HEK293 (cell line): Measurements from ENCODE around the gene NOPCHAP1.

ENCODE experiments used
- CTCF ChIA-PET: fragments of 350-600 bp; formaldehyde crosslinking; extraction: SDS; loops from one replicate; lab custom pipeline; 2021; ENCODE audit warnings: antibody characterized with exemption; lab: Yijun Ruan, JAX
- POLR2A ChIA-PET: fragments of 300-600 bp; formaldehyde crosslinking; extraction: SDS; loops from one replicate; lab custom pipeline; 2020; ENCODE audit warnings: antibody characterized with exemption, inconsistent platforms; lab: Yijun Ruan, JAX
- H3K27ac ChIP-seq: fragments of 200-500 bp; sonication (Bioruptor generic); 2 replicates; pipeline ENCODE4 v1.5.1; 2014; ENCODE audit warnings: low read depth, low read length, control low read depth, inconsistent platforms; ENCODE audit errors: extremely low read depth
- H3K36me3 ChIP-seq, 2 experiments: fragments of 200-500 bp in 1 of 2; sonication (Bioruptor generic) in 1 of 2; 1 replicate in 1 of 2; 2 replicates in 1 of 2; pipeline ENCODE4 v1.5.1; 2014 to 2017; ENCODE audit warnings: inconsistent platforms in 2 of 2, low read length in 2 of 2; ENCODE audit not compliant: control insufficient read depth in 2 of 2, insufficient read depth in 1 of 2
- H3K4me1 ChIP-seq: fragments of 200-500 bp; sonication (Bioruptor generic); 2 replicates; pipeline ENCODE4 v1.5.1; 2014; ENCODE audit warnings: mild to moderate bottlenecking, low read length, inconsistent platforms; ENCODE audit not compliant: control insufficient read depth, insufficient read depth
- H3K4me3 ChIP-seq: 2 replicates; pipeline ENCODE4 v1.5.1; 2011; ENCODE audit warnings: low read depth, mild to moderate bottlenecking, control low read depth, low read length, moderate library complexity
- H3K9me3 ChIP-seq: fragments of 200-500 bp; sonication (Bioruptor generic); 2 replicates; pipeline ENCODE4 v1.5.1; 2014; ENCODE audit warnings: low read depth, low read length, inconsistent platforms; ENCODE audit not compliant: control insufficient read depth, insufficient read depth
- AEBP2 ChIP-seq: fragments of 450-650 bp; formaldehyde crosslinking; IDR thresholded peaks from 2 replicates; pipeline ENCODE4 v1.5.1; 2016; ENCODE audit warnings: missing biosample characterization, missing genetic modification characterization, borderline replicate concordance
- GLIS2 ChIP-seq: fragments of 450-650 bp; formaldehyde crosslinking; IDR thresholded peaks from 2 replicates; pipeline ENCODE4 v1.5.1; 2016; ENCODE audit warnings: missing biosample characterization, missing genetic modification characterization
- HIC1 ChIP-seq: fragments of 450-650 bp; formaldehyde crosslinking; IDR thresholded peaks from 2 replicates; pipeline ENCODE4 v1.5.1; 2016; ENCODE audit warnings: missing biosample characterization, missing genetic modification characterization
- PRDM1 ChIP-seq: fragments of 450-650 bp; formaldehyde crosslinking; IDR thresholded peaks from 2 replicates; pipeline ENCODE4; 2016; ENCODE audit warnings: missing biosample characterization, missing genetic modification characterization
- PRDM10 ChIP-seq: fragments of 450-650 bp; formaldehyde crosslinking; IDR thresholded peaks from 2 replicates; pipeline ENCODE4 v1.5.1; 2016; ENCODE audit warnings: missing biosample characterization, missing genetic modification characterization
- SALL2 ChIP-seq: fragments of 450-650 bp; formaldehyde crosslinking; IDR thresholded peaks from 2 replicates; pipeline ENCODE4 v1.5.0; 2017; ENCODE audit warnings: missing biosample characterization, mild to moderate bottlenecking, missing genetic modification characterization, borderline replicate concordance
- SP3 ChIP-seq: fragments of 450-650 bp; formaldehyde crosslinking; IDR thresholded peaks from 2 replicates; pipeline ENCODE4 v1.5.1; 2016; ENCODE audit warnings: missing biosample characterization, missing genetic modification characterization
- WT1 ChIP-seq: fragments of 450-650 bp; formaldehyde crosslinking; IDR thresholded peaks from 2 replicates; pipeline ENCODE4 v1.5.1; 2016; ENCODE audit warnings: missing biosample characterization, missing genetic modification characterization
- YY1 ChIP-seq: fragments of 450-650 bp; formaldehyde crosslinking; IDR thresholded peaks from 2 replicates; pipeline ENCODE4 v1.5.1; 2018; ENCODE audit warnings: missing biosample characterization, missing genetic modification characterization
- ZBTB11 ChIP-seq: fragments of 450-650 bp; formaldehyde crosslinking; conservative IDR thresholded peaks from 2 replicates; pipeline ENCODE4 v1.5.1; 2016; ENCODE audit warnings: low read depth, missing biosample characterization, missing genetic modification characterization
- ZBTB20 ChIP-seq: fragments of 450-650 bp; formaldehyde crosslinking; IDR thresholded peaks from 2 replicates; pipeline ENCODE4 v1.5.1; 2016; ENCODE audit warnings: missing biosample characterization, missing genetic modification characterization
- ZBTB26 ChIP-seq: fragments of 450-650 bp; formaldehyde crosslinking; optimal IDR thresholded peaks from 2 replicates; pipeline ENCODE3; 2016; ENCODE audit warnings: missing biosample characterization, mild to moderate bottlenecking, missing genetic modification characterization
- ZNF112 ChIP-seq: fragments of 450-650 bp; formaldehyde crosslinking; IDR thresholded peaks from 2 replicates; pipeline ENCODE4 v1.5.0; 2017; ENCODE audit warnings: missing biosample characterization, missing genetic modification characterization
- ZNF138 ChIP-seq: fragments of 450-650 bp; formaldehyde crosslinking; IDR thresholded peaks from 2 replicates; pipeline ENCODE4 v1.5.1; 2016; ENCODE audit warnings: missing biosample characterization, missing genetic modification characterization, borderline replicate concordance
- ZNF140 ChIP-seq: fragments of 450-650 bp; formaldehyde crosslinking; IDR thresholded peaks from 2 replicates; pipeline ENCODE4 v1.5.1; 2016; ENCODE audit warnings: missing biosample characterization, missing genetic modification characterization
- ZNF2 ChIP-seq: fragments of 450-650 bp; formaldehyde crosslinking; IDR thresholded peaks from 2 replicates; pipeline ENCODE4 v1.5.1; 2016; ENCODE audit warnings: missing biosample characterization, missing genetic modification characterization
- ZNF223 ChIP-seq: fragments of 450-650 bp; formaldehyde crosslinking; IDR thresholded peaks from 2 replicates; pipeline ENCODE4 v1.5.1; 2016; ENCODE audit warnings: missing biosample characterization, missing genetic modification characterization
- ZNF335 ChIP-seq: fragments of 450-650 bp; formaldehyde crosslinking; conservative IDR thresholded peaks from 2 replicates; pipeline ENCODE4 v1.5.1; 2016; ENCODE audit warnings: missing biosample characterization, missing genetic modification characterization
- ZNF341 ChIP-seq: fragments of 450-650 bp; formaldehyde crosslinking; IDR thresholded peaks from 2 replicates; pipeline ENCODE4; 2016; ENCODE audit warnings: low read depth, missing biosample characterization, missing genetic modification characterization
- ZNF510 ChIP-seq: fragments of 450-650 bp; formaldehyde crosslinking; IDR thresholded peaks from 2 replicates; pipeline ENCODE4 v1.5.1; 2018; ENCODE audit warnings: mild to moderate bottlenecking, missing genetic modification characterization, missing biosample characterization; ENCODE audit not compliant: insufficient replicate concordance
- ZNF544 ChIP-seq: fragments of 450-650 bp; formaldehyde crosslinking; IDR thresholded peaks from 2 replicates; pipeline ENCODE4 v1.5.0; 2017; ENCODE audit warnings: missing biosample characterization, missing genetic modification characterization
- ZNF561 ChIP-seq: fragments of 450-650 bp; IDR thresholded peaks from 2 replicates; pipeline ENCODE4 v1.5.1; 2018; ENCODE audit warnings: missing biosample characterization, missing genetic modification characterization, borderline replicate concordance
- ZNF600 ChIP-seq: fragments of 450-650 bp; formaldehyde crosslinking; IDR thresholded peaks from 2 replicates; pipeline ENCODE4 v1.5.1; 2016; ENCODE audit warnings: missing biosample characterization, missing genetic modification characterization
- ZNF660 ChIP-seq: fragments of 450-650 bp; IDR thresholded peaks from 2 replicates; pipeline ENCODE4 v1.5.1; 2018; ENCODE audit warnings: missing biosample characterization, mild to moderate bottlenecking, missing genetic modification characterization

Gene NOPCHAP1

GRCh38 chr12:104986022-104986941 is at the start of gene NOPCHAP1:
NOPCHAP1 (plus strand) TSS chr12:104986316; CDS start chr12:104986353, 37 bp downstream.
- Histone ChIP-seq H3K9me3 (no peaks in the 10 kb centered on the region), H3K36me3 (peaks cover 12 to 34% of the 10 kb centered on the region in 2 experiments; a peak in 2 of 3 replicates), H3K4me3 (peak within 1 kb of the TSS; percentile 92), H3K4me1 (no peaks in the 10 kb centered on the region), H3K27ac (peak within 1 kb of the TSS; percentile 24; the same call in 1 of the 2 replicates)
- POLR2A ChIA-PET = interaction anchor here (0.6 to 2.5 kb wide), 5 partner anchors 9 to 530 kb away, joined by 3 to 12 read pairs (median 3); partner anchors contain the start of genes CHST11 and SLC41A2
- CTCF ChIA-PET = no interaction called here
- TF ChIP-seq ZBTB11 (tag by site-specific recombination) = peak; percentile 7
- TF ChIP-seq ZBTB26 (tag by site-specific recombination) = peak; percentile 33
- TF ChIP-seq YY1 = peak; percentile 69; the same call in 1 of the 2 replicates
- TF ChIP-seq ZNF335 (tag by site-specific recombination) = peak; percentile 78
- no peak for TF ChIP-seq ZNF544
- TF ChIP-seq ZNF138 (tag by site-specific recombination) = no peak
- TF ChIP-seq ZNF561 (tag by site-specific recombination) = peak; percentile 26; the same call in 1 of the 2 replicates
- TF ChIP-seq ZNF112 (tag by site-specific recombination) = no peak
- no peak for TF ChIP-seq ZNF140 (tag by site-specific recombination)
- TF ChIP-seq GLIS2 (tag by site-specific recombination) = peak; percentile 70; the same call in 1 of the 2 replicates
- TF ChIP-seq AEBP2 (tag by site-specific recombination) = no peak
- peak; percentile 44 for TF ChIP-seq PRDM1 (tag by site-specific recombination)
- TF ChIP-seq PRDM10 (tag by site-specific recombination) = peak; percentile 67
- no peak for TF ChIP-seq ZNF510 (tag by site-specific recombination)
- peak; percentile 61; the same call in 1 of the 2 replicates for TF ChIP-seq HIC1 (tag by site-specific recombination)
- TF ChIP-seq ZBTB20 (tag by site-specific recombination) = peak; percentile 85
- no peak for TF ChIP-seq ZNF341 (tag by site-specific recombination)
- peak; percentile 18; the same call in 1 of the 2 replicates for TF ChIP-seq ZNF660
- TF ChIP-seq SP3 (tag by site-specific recombination) = peak; percentile 77
- peak; percentile 84 for TF ChIP-seq ZNF600 (tag by site-specific recombination)
- TF ChIP-seq SALL2 (tag by site-specific recombination) = no peak
- TF ChIP-seq ZNF2 (tag by site-specific recombination) = peak; percentile 74
- TF ChIP-seq ZNF223 (tag by site-specific recombination) = no peak
- no peak for TF ChIP-seq WT1 (tag by site-specific recombination)
